ENCODE measurements around the gene OR13C5. TPM values are rescaled to one million over a fixed set of nuclear protein-coding genes. Genes with fewer than 3 reads are reported as not detected.
"Not testable (repeated sequence)": the region's sequence is repeated elsewhere in the genome, so short reads cannot be mapped to it uniquely, and the experiment has no call there.

OR13C5 gene
- total and polyA plus RNA-seq, 2 experiments from 2014 or later, result not detected

- Histone ChIP-seq H2AFZ (no peak overlapping the region), H3K27me3 (ENCODE audit: insufficient read depth) (no peaks in the 10 kb centered on the region), H3F3A (replicated peaks; ENCODE audit: low read depth) (no peaks in the 10 kb centered on the region), H3K36me3 (ENCODE audit: insufficient read depth) (no peaks in the 10 kb centered on the region), H3K4me1 (ENCODE audit: insufficient read depth) (no peaks in the 10 kb centered on the region), H3K4me2 (no peak overlapping the region), H3K4me3 (no peak overlapping the region), H4K20me1 (replicated peaks; ENCODE audit: insufficient read depth) (no peaks in the 10 kb centered on the region), H3K79me2 (replicated peaks; ENCODE audit: insufficient read depth) (no peaks in the 10 kb centered on the region), H3K9me2 (ENCODE audit: insufficient read depth) (no peaks in the 10 kb centered on the region), H3K27ac (ENCODE audit: low read depth) (no peak overlapping the region)
- ATAC-seq (no peak), DNase-seq (ENCODE audit: low spot score) (peak; percentile 21)
- Mint-ChIP-seq H3K9me3 (no peaks in the 10 kb centered on the region), H3K4me3 (no peak overlapping the region), H3K36me3 (ENCODE audit: low read depth) (no peaks in the 10 kb centered on the region), H3K27me3 (ENCODE audit: insufficient read depth, low read depth, poor library complexity) (no peaks in the 10 kb centered on the region), H3K27ac (no peak overlapping the region), H3K4me1 (no peaks in the 10 kb centered on the region)
- TF ChIP-seq, protein P1, sequence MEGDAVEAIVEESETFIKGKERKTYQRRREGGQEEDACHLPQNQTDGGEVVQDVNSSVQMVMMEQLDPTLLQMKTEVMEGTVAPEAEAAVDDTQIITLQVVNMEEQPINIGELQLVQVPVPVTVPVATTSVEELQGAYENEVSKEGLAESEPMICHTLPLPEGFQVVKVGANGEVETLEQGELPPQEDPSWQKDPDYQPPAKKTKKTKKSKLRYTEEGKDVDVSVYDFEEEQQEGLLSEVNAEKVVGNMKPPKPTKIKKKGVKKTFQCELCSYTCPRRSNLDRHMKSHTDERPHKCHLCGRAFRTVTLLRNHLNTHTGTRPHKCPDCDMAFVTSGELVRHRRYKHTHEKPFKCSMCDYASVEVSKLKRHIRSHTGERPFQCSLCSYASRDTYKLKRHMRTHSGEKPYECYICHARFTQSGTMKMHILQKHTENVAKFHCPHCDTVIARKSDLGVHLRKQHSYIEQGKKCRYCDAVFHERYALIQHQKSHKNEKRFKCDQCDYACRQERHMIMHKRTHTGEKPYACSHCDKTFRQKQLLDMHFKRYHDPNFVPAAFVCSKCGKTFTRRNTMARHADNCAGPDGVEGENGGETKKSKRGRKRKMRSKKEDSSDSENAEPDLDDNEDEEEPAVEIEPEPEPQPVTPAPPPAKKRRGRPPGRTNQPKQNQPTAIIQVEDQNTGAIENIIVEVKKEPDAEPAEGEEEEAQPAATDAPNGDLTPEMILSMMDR (conservative IDR thresholded peaks at IDR 0.05; ENCODE audit: low read depth in 2 of 2), result peak in 1 of 2 experiments; percentile 63; a peak in 3 of 4 replicates
- TF ChIP-seq REST (IDR thresholded peaks at IDR 0.05; ENCODE audit: unreplicated experiment) (no peak), EZH2 (IDR thresholded peaks at IDR 0.05; ENCODE audit: low read depth, unreplicated experiment) (no peak), POLR2AphosphoS5 (IDR thresholded peaks at IDR 0.05; ENCODE audit: low read depth) (no peak), ETS1 (IDR thresholded peaks at IDR 0.05) (no peak)
These were observed 9.1 kb upstream of the OR13C5 start for GRCh38 chr9:104608336-104608735.

DNA sequence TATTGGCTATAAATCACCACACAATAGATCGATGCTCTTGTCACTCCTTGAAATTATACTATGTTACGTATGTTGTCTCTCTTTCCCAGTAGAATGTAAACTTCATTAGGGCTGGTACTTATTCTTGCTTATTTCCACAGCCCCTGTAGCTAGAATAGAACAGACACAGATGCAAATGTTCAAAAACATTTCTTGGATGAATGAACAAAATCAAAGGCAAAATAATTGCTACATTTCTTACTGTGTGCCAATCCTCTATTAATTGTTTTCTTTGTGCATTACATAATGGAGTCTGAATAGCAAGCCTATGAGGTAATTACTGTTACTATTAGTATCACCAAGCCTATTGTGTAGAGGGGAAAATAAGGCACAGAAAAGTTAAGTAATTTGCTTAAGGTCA, 6.9 kb upstream of the OR13C5 start:
- Histone ChIP-seq H3K9me2 (ENCODE audit: insufficient read depth) (no peaks in the 10 kb centered on the region), H4K20me1 (replicated peaks; ENCODE audit: insufficient read depth) (no peaks in the 10 kb centered on the region), H3K4me3 (no peak overlapping the region), H3F3A (replicated peaks; ENCODE audit: low read depth) (no peaks in the 10 kb centered on the region), H2AFZ (no peak overlapping the region), H3K4me1 (ENCODE audit: insufficient read depth) (no peaks in the 10 kb centered on the region), H3K79me2 (replicated peaks; ENCODE audit: insufficient read depth) (no peaks in the 10 kb centered on the region), H3K36me3 (ENCODE audit: insufficient read depth) (no peaks in the 10 kb centered on the region), H3K4me2 (no peak overlapping the region), H3K27me3 (ENCODE audit: insufficient read depth) (no peaks in the 10 kb centered on the region), H3K27ac (ENCODE audit: low read depth) (no peak overlapping the region)
- no peak for ATAC-seq
- Mint-ChIP-seq H3K27me3 (ENCODE audit: insufficient read depth, low read depth, poor library complexity) (no peaks in the 10 kb centered on the region), H3K36me3 (ENCODE audit: low read depth) (no peaks in the 10 kb centered on the region), H3K27ac (no peak overlapping the region), H3K4me3 (no peak overlapping the region), H3K4me1 (no peaks in the 10 kb centered on the region), H3K9me3 (no peaks in the 10 kb centered on the region)
- DNase-seq (ENCODE audit: low spot score), result no peak
- no peak for TF ChIP-seq CREB1 (CRISPR knock-in tag; IDR thresholded peaks at IDR 0.05; ENCODE audit: low read depth)
- TF ChIP-seq ZNF331 (CRISPR knock-in tag; IDR thresholded peaks at IDR 0.05; ENCODE audit: low read depth), result no peak

DNA sequence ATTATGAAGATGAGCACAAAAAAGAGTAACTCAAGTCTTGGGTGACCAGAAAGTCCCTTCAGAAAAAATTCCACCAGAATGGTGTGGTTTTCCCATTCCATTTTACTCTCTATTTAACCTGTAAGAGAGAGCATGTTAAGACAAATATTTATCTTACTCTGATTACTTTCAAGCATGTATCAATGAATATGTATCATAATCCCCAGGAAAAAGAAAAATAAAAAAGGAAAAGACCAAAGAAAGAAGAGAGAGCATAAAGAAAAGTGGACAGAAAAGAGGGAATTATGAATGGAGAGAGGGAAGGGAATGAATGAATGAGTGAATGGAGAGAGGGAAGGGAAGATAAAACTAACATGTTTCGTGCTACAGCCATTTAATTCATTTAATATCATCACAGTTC, 6.3 kb upstream of the OR13C5 start, which contains the start of gene OR13C2:
TSS of gene OR13C2 (minus strand) at position 101 of the 400 bp plus-strand sequence. CDS start at position 101, 0 bp downstream.
- H3K4me1 ChIP-seq (ENCODE audit: insufficient read depth); H3K9me2 ChIP-seq (ENCODE audit: insufficient read depth); H3K27me3 ChIP-seq (ENCODE audit: insufficient read depth); H3K36me3 ChIP-seq (ENCODE audit: insufficient read depth); H3K79me2 ChIP-seq (replicated peaks; ENCODE audit: insufficient read depth); H3K27ac ChIP-seq (ENCODE audit: low read depth); H3K27me3 Mint-ChIP-seq (ENCODE audit: insufficient read depth, low read depth, poor library complexity); H3K36me3 Mint-ChIP-seq (ENCODE audit: low read depth); H3K4me3 Mint-ChIP-seq; H3K4me2 ChIP-seq; H3K4me1 Mint-ChIP-seq; H2AFZ ChIP-seq; H4K20me1 ChIP-seq (replicated peaks; ENCODE audit: insufficient read depth); DNase-seq (ENCODE audit: low spot score); H3K4me3 ChIP-seq; ATAC-seq; H3K27ac Mint-ChIP-seq; H3K9me3 Mint-ChIP-seq; H3F3A ChIP-seq (replicated peaks; ENCODE audit: low read depth): not testable (repeated sequence)

Measured in GM23338 (cell line).